SK-N-SH (cell line): ENCODE data around the gene CD244. TPM values are rescaled to one million over a fixed set of nuclear protein-coding genes. Genes with fewer than 3 reads are reported as not detected.

Experiments
- CTCF ChIA-PET: fragments of 300-600, 350-600 bp; formaldehyde crosslinking; extraction: SDS; loops from one replicate; lab custom pipeline; 2021; lab: Yijun Ruan, JAX
- POLR2A ChIA-PET: fragments of 350-600 bp; sonication (Branson Sonifier 250); formaldehyde crosslinking; extraction: SDS; loops from one replicate; lab custom pipeline; 2020; ENCODE audit warnings: antibody characterized with exemption, inconsistent platforms; lab: Yijun Ruan, JAX
- DNase-seq: peaks from one replicate; pipeline ENCODE4 v3.0.0; 2012
- H2AFZ ChIP-seq: fragments of 200-600 bp; sonication (generic); 2 replicates; pipeline ENCODE4 v1.8.1; 2016; ENCODE audit warnings: antibody characterized with exemption, mild to moderate bottlenecking, low read depth
- H3F3A ChIP-seq: fragments of 200-600 bp; sonication (generic); replicated peaks from 2 replicates; pipeline ENCODE3; 2016; ENCODE audit warnings: antibody characterized with exemption, mild to moderate bottlenecking; ENCODE audit not compliant: insufficient read depth
- H3K27ac ChIP-seq, 2 experiments: fragments of 200-500 bp in 1 of 2; fragments of 200-600 bp in 1 of 2; sonication (Bioruptor generic) in 1 of 2; sonication (generic), shearing (Covaris generic) in 1 of 2; 2 replicates each; pipeline versions ENCODE4 v1.5.1 to v1.6.1; 2014 to 2016; ENCODE audit warnings: low read depth in 2 of 2, inconsistent platforms in 1 of 2, low read length in 1 of 2, mild to moderate bottlenecking in 1 of 2, mixed read lengths in 1 of 2
- H3K27me3 ChIP-seq: fragments of 200-600 bp; sonication (generic), shearing (Covaris generic); 2 replicates; pipeline ENCODE4 v1.6.1; 2016; ENCODE audit warnings: mixed run types; ENCODE audit not compliant: insufficient read depth
- H3K36me3 ChIP-seq, 2 experiments: fragments of 200-500 bp in 1 of 2; fragments of 200-600 bp in 1 of 2; sonication (Bioruptor generic) in 1 of 2; sonication (generic) in 1 of 2; replicated peaks in 1 of 2; 2 replicates each; pipeline versions ENCODE3 to v1.5.1; 2014 to 2016; ENCODE audit warnings: low read length in 1 of 2, mild to moderate bottlenecking in 1 of 2; ENCODE audit not compliant: insufficient read depth in 2 of 2, control insufficient read depth in 1 of 2
- H3K4me1 ChIP-seq, 2 experiments: fragments of 200-500 bp in 1 of 2; fragments of 200-600 bp in 1 of 2; sonication (Bioruptor generic) in 1 of 2; sonication (generic), shearing (Covaris generic) in 1 of 2; 2 replicates each; pipeline versions ENCODE4 v1.5.1 to v1.6.1; 2014 to 2016; ENCODE audit warnings: low read depth in 1 of 2, low read length in 1 of 2, mixed run types in 1 of 2; ENCODE audit not compliant: insufficient read depth in 2 of 2, control insufficient read depth in 1 of 2
- H3K4me2 ChIP-seq: fragments of 200-600 bp; sonication (generic), shearing (Covaris generic); 2 replicates; pipeline ENCODE4 v1.6.1; 2017; ENCODE audit warnings: mixed run types
- H3K4me3 ChIP-seq, 2 experiments: fragments of 200-500 bp in 1 of 2; fragments of 200-600 bp in 1 of 2; sonication (Bioruptor generic) in 1 of 2; sonication (generic), shearing (Covaris generic) in 1 of 2; 2 replicates each; pipeline versions ENCODE4 v1.5.1 to v1.8.1; 2014 to 2016; ENCODE audit warnings: low read depth in 2 of 2, inconsistent platforms in 1 of 2, low read length in 1 of 2, mild to moderate bottlenecking in 1 of 2, mixed read lengths in 1 of 2, moderate library complexity in 1 of 2
- H3K79me2 ChIP-seq: fragments of 200-600 bp; sonication (generic); 2 replicates; pipeline ENCODE4 v1.8.1; 2017; ENCODE audit warnings: mild to moderate bottlenecking; ENCODE audit not compliant: insufficient read depth
- H3K9ac ChIP-seq: fragments of 200-600 bp; sonication (generic); 2 replicates; pipeline ENCODE4 v1.6.1; 2017; ENCODE audit warnings: mixed run types
- H3K9me2 ChIP-seq: fragments of 200-600 bp; sonication (generic); 2 replicates; pipeline ENCODE4 v1.6.1; 2017; ENCODE audit warnings: mixed run types
- H3K9me3 ChIP-seq: fragments of 200-600 bp; sonication (generic); 2 replicates; pipeline ENCODE4 v1.6.1; 2017; ENCODE audit warnings: mixed run types, mild to moderate bottlenecking, moderate library complexity
- H4K20me1 ChIP-seq: fragments of 200-600 bp; sonication (generic); 2 replicates; pipeline ENCODE4 v1.6.1; 2017; ENCODE audit warnings: mild to moderate bottlenecking, mixed run types; ENCODE audit not compliant: insufficient read depth
- CTCF ChIP-seq: fragments of 200-600 bp; sonication (generic); IDR thresholded peaks from 2 replicates; pipeline ENCODE4 v1.6.1; 2017; ENCODE audit warnings: antibody characterized with exemption, mild to moderate bottlenecking, moderate library complexity
- EP300 ChIP-seq, 2 experiments: IDR thresholded peaks; 2 replicates each; pipeline versions ENCODE4 v1.4.0 to v1.6.1; 2012; ENCODE audit warnings: borderline replicate concordance in 1 of 2, low read depth in 1 of 2, low read length in 1 of 2
- EZH2phosphoT487 ChIP-seq: fragments of 200-600 bp; sonication (generic); IDR thresholded peaks from 2 replicates; pipeline ENCODE4 v1.6.1; 2017; ENCODE audit warnings: low read depth, mixed run types, mild to moderate bottlenecking, antibody characterized with exemption, moderate library complexity, borderline replicate concordance
- FOXJ3 ChIP-seq: sonication (generic); formaldehyde crosslinking; IDR thresholded peaks from 2 replicates; pipeline ENCODE4 v1.5.1; 2020; ENCODE audit warnings: mild to moderate bottlenecking, missing genetic modification reagents
- FOXM1 ChIP-seq: IDR thresholded peaks from 2 replicates; pipeline ENCODE4 v1.4.0; 2012; ENCODE audit warnings: low read depth, mild to moderate bottlenecking
- GABPA ChIP-seq: IDR thresholded peaks from 2 replicates; pipeline ENCODE4 v1.4.0; 2012; ENCODE audit warnings: low read depth, mild to moderate bottlenecking
- GATA2 ChIP-seq: sonication (generic); formaldehyde crosslinking; IDR thresholded peaks from 2 replicates; pipeline ENCODE4 v1.5.0; 2020; ENCODE audit warnings: mild to moderate bottlenecking, missing genetic modification reagents
- IRF3 ChIP-seq: fragments of 150-350 bp; IDR thresholded peaks from 2 replicates; pipeline ENCODE4 v1.6.1; 2016; ENCODE audit warnings: mild to moderate bottlenecking, low read depth, low read length
- JUND ChIP-seq: IDR thresholded peaks from 2 replicates; pipeline ENCODE4 v1.4.0; 2012
- MAX ChIP-seq: IDR thresholded peaks from 2 replicates; pipeline ENCODE4 v1.4.0; 2012; ENCODE audit warnings: low read depth
- NFIC ChIP-seq: IDR thresholded peaks from 2 replicates; pipeline ENCODE4 v1.4.0; 2012; ENCODE audit warnings: borderline replicate concordance
- POLR2AphosphoS5 ChIP-seq: IDR thresholded peaks from 2 replicates; pipeline ENCODE4 v1.6.1; 2012; ENCODE audit warnings: low read depth, low read length
- REST ChIP-seq: IDR thresholded peaks from 2 replicates; pipeline ENCODE4 v1.6.1; 2012; ENCODE audit warnings: mild to moderate bottlenecking, low read depth, low read length, moderate library complexity
- RXRA ChIP-seq: IDR thresholded peaks from 2 replicates; pipeline ENCODE4 v1.4.0; 2012; ENCODE audit warnings: low read depth, mild to moderate bottlenecking, borderline replicate concordance
- SMC3 ChIP-seq: IDR thresholded peaks from 2 replicates; pipeline ENCODE4 v1.6.1; 2012; ENCODE audit warnings: low read depth, low read length, improper control_type of control experiment
- TCF12 ChIP-seq: IDR thresholded peaks from 2 replicates; pipeline ENCODE4 v1.4.0; 2012
- TEAD4 ChIP-seq: IDR thresholded peaks from 2 replicates; pipeline ENCODE4 v1.4.0; 2012; ENCODE audit warnings: mild to moderate bottlenecking, borderline replicate concordance; ENCODE audit not compliant: insufficient read depth
- USF2 ChIP-seq: fragments of 150-350 bp; IDR thresholded peaks from 2 replicates; pipeline ENCODE4 v1.6.1; 2017; ENCODE audit warnings: antibody characterized with exemption, low read length, low read depth, borderline replicate concordance
- YY1 ChIP-seq: IDR thresholded peaks from 2 replicates; pipeline ENCODE4 v1.4.0; 2012; ENCODE audit warnings: low read depth, mild to moderate bottlenecking
- WGBS: methylation state at CpG from one replicate; pipeline ENCODE4 v1.1.6; 2017; ENCODE audit warnings: low lambda C conversion rate; 5-methylcytosine and 5-hydroxymethylcytosine counted together
- polyA plus RNA-seq, 3 experiments: library from polyadenylated mRNA; depleted of rRNA; stranded (reverse); fragments of >200 nt; gene quantifications; 2 replicates each; pipeline ENCODE4 v1.2.3, GENCODE V29; 2012

CD244 gene
- polyA plus RNA-seq, 1 of the 3 experiments (the other 2 are of a cell fraction): not detected

GRCh38 chr1:160830321-160831153 is 32.1 kb downstream of the CD244 start:
- H3K9ac ChIP-seq: no peak overlapping the region
- H3F3A ChIP-seq: no peaks in the 10 kb centered on the region
- ChIA-PET CTCF (interaction anchor here (0.8 to 1.8 kb wide), 2 partner anchors 22 to 268 kb away, joined by 3 to 4 read pairs; partner anchors contain the start of gene KLHDC9), POLR2A (no interaction called here)
- no peaks in the 10 kb centered on the region for H4K20me1 ChIP-seq
- no peak overlapping the region for H2AFZ ChIP-seq
- 20% methylated on average over 8 of the region's 8 CpGs for WGBS
- H3K27ac ChIP-seq: no peak overlapping the region
- TF ChIP-seq REST: no peak
- TF ChIP-seq SMC3: peak; percentile 36; the same call in 1 of the 2 replicates
- TF ChIP-seq CTCF: peak; percentile 56
- H3K4me3 ChIP-seq: peak overlapping the region in 1 of 2 experiments; percentile 46; a peak in 1 of 4 replicates
- no peaks in the 10 kb centered on the region for H3K4me1 ChIP-seq
- no peaks in the 10 kb centered on the region for H3K36me3 ChIP-seq
- H3K9me2 ChIP-seq: no peaks in the 10 kb centered on the region
- no peaks in the 10 kb centered on the region for H3K79me2 ChIP-seq
- DNase-seq: peak; percentile 14
- no peak overlapping the region for H3K4me2 ChIP-seq
- peaks cover 8% of the 10 kb centered on the region; the same call in 1 of the 2 replicates for H3K27me3 ChIP-seq
- H3K9me3 ChIP-seq: no peaks in the 10 kb centered on the region

GRCh38 chr1:160829766-160830165 is 32.9 kb downstream of the CD244 start:
- no peaks in the 10 kb centered on the region for H3K79me2 ChIP-seq
- TF ChIP-seq FOXM1: no peak
- no peak for TF ChIP-seq GABPA
- no peak for TF ChIP-seq TEAD4
- no peak for TF ChIP-seq RXRA
- no peak for TF ChIP-seq POLR2AphosphoS5
- no peak for TF ChIP-seq JUND
- TF ChIP-seq TCF12: no peak
- no peak for TF ChIP-seq USF2
- TF ChIP-seq YY1: no peak
- TF ChIP-seq GATA2 (CRISPR knock-in tag): no peak
- no peak for TF ChIP-seq FOXJ3 (CRISPR knock-in tag)
- TF ChIP-seq NFIC: no peak
- no peak for TF ChIP-seq EP300 (IDR thresholded peaks at IDR 0.05; ENCODE audit: borderline replicate concordance in 1 of 2, low read depth in 1 of 2, low read length in 1 of 2)
- TF ChIP-seq EZH2phosphoT487: no peak
- no peak for TF ChIP-seq MAX
- no peak for TF ChIP-seq IRF3
- ChIA-PET POLR2A (no interaction called here), CTCF (interaction anchor here (1.8 kb wide), 1 partner anchor 268 kb away, joined by 4 read pairs; the partner anchor contains the start of gene KLHDC9)
- no peaks in the 10 kb centered on the region for H3K4me1 ChIP-seq
- no peak for DNase-seq
- H4K20me1 ChIP-seq: no peaks in the 10 kb centered on the region
- no peak overlapping the region for H3K4me3 ChIP-seq
- no peak overlapping the region for H2AFZ ChIP-seq
- WGBS: 18% methylated on average over 1 of the region's 1 CpG
- no peaks in the 10 kb centered on the region for H3F3A ChIP-seq
- no peaks in the 10 kb centered on the region for H3K9me2 ChIP-seq
- H3K9ac ChIP-seq: no peak overlapping the region
- H3K27ac ChIP-seq: no peak overlapping the region
- peaks cover 4% of the 10 kb centered on the region; the same call in 1 of the 2 replicates for H3K27me3 ChIP-seq
- H3K9me3 ChIP-seq: no peaks in the 10 kb centered on the region
- H3K4me2 ChIP-seq: no peak overlapping the region
- H3K36me3 ChIP-seq: no peaks in the 10 kb centered on the region
